Hematopoietic multipotent progenitor cell treated with erythropoietin and hydrocortisone succinate and interleukin-3 and kit ligand, for 4 days (in vitro differentiated cells): Measurements from ENCODE around the gene CACNA2D4.

ENCODE experiments used
- DNase-seq: peaks from one replicate; pipeline ENCODE4 v3.0.0-alpha.2; 2015

Gene CACNA2D4

GRCh38 chr12:1767407-1768090, 150.9 kb downstream of the CACNA2D4 start:
- no peak for DNase-seq

GRCh38 chr12:1766110-1766509, 152.3 kb downstream of the CACNA2D4 start:
- DNase-seq = no peak

DNA sequence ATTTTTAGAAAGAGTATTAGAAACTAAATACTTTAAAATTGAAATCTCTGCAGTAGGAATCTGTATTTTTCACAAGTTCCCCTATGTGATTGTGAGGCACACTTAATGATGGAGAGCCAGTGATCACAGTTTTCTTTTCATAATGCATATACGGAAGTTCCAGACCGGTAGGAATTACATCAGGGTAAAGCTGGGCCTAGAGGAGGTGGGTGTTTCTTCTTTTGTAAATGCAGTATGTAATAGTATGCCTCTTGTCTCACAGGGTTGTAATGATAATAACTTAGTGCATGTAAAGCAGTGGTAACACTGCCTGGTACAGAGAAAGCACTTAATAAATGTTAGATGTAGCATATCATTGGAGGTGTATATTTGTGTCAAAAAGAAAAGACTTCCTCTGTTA, 155.3 kb downstream of the CACNA2D4 start:
- DNase-seq = no peak

GRCh38 chr12:1761857-1762256, 156.6 kb downstream of the CACNA2D4 start:
- DNase-seq = no peak

- no peak for DNase-seq
Measured at GRCh38 chr12:1760566-1761382, 157.7 kb downstream of the CACNA2D4 start.

DNA sequence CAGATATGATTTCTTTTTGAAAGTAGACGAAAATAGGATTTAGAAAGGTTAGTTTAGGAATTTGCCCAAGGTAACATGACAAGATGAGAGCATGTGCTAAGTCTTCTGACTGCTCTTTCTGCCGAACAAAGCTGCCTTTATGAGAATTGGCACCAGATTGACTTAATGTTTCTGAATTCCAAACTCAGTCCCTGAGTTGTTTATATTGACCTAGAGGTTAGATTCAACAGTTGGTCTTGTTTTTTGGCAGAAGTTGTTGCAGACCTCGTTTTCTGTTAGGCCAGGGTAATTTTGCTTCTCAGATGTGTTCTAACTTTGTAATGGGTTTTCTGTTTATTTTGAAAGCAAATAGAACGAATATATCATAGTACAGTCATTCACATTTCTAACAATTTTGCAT, 159.6 kb downstream of the CACNA2D4 start:
- DNase-seq = no peak

DNA sequence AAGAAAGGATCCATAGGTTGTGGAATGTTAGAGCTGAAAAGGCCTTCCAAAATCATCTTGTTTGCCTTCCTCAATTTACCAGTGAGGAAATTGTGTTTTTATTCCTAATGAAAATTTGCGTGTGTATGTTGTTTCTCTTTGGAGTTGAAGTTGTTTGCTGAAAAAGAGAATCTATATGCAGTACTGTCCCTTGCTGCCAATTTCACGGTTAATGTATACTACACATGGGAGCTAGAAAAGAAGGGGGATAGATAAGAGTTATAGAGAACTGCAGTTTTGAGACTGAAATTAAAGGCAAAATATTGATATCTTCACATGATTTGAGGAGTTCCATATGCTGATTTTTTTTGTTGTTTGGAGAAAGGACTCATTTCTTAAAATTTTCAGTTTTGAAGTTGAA, 160.1 kb downstream of the CACNA2D4 start:
- DNase-seq = no peak

DNA sequence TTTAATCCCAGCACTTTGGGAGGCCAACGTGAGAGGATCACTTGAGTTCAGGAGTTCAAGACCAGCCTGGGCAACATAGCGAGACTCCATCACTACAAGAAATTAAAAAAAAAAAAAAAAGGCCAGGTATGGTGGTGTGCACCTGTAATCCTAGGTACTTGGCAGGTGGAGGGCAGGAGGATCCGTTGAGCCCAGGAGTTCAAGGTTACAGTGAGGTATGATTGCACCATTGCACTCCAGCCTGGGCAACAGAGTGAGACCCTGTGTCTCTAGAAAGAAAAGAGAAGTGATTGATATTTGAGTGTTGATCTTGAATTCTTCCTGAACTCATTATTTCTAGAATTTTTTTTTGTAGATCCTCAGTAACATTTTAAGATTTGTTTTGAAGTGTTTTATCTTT, 168.2 kb downstream of the CACNA2D4 start:
- no peak for DNase-seq

DNA sequence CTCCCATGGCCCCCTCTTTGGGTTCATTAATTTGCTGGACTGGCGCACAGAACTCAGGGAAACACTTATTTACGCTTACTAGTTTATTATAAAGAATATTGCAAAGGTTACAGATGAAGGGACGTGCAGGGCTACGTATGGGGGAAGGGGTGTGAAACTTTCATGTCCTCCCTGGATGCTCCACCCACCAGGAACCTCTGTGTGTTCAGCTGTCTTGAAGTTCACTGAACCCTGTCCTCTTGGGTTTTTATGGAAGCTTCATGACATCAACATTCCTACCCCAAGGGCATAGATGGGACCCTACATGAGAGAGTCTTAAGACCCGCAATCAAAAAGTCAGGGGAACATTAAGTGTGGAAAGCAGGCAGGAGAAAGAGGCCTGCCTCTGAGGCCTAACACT, 169.4 kb downstream of the CACNA2D4 start:
- DNase-seq = no peak

- DNase-seq = no peak
Measured at GRCh38 chr12:1747609-1748008, 170.8 kb downstream of the CACNA2D4 start.

DNA sequence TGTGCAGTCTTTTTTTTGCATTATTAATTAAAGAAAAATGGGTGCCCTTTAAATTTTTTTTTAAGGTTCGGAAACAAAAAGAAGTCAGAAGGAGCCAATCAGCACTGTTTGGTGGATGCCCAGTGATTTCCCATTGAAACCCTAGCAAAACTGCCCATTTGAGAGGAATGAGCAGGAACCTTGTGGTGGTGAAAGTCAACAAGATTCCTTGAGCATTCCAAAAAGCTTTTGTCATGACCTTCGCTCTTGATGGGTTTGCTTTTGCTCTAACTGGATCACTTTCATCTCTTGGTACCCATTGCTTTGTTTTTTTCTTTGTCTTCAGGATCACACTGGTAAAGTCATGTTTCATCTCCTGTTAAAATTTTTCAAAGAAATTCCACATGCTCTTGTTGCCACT, 173.5 kb downstream of the CACNA2D4 start:
- no peak for DNase-seq
